Activated naive CD8-positive, alpha-beta T cell treated with anti-CD3 and anti-CD28 coated beads, Interleukin-2, amount 10 ng/mL, durations not matched to agents 7 days and 5 days (primary cell): ENCODE results near the gene SH2D3C. TPM values are rescaled to one million over a fixed set of nuclear protein-coding genes. Genes with fewer than 3 reads are reported as not detected.

ENCODE experiments used
- ATAC-seq: fragments of 150-1000 bp; cut with Tn5 transposase; one replicate; pipeline ENCODE4 v1.10.0; 2021; ENCODE audit warnings: low read depth, moderate library complexity
- POLR2A ChIA-PET: fragments of 350-600 bp; sonication (Branson Sonifier 250); formaldehyde crosslinking; loops from one replicate; lab custom pipeline; 2021; ENCODE audit warnings: antibody characterized with exemption; lab: Charles Lee
- DNase-seq: peaks from one replicate; pipeline ENCODE4 v3.0.0; 2021
- H3K27ac Mint-ChIP-seq: one replicate; pipeline ENCODE4 v1.8.0; 2022; ENCODE audit warnings: mild to moderate bottlenecking, mixed read lengths
- H3K27me3 Mint-ChIP-seq: one replicate; pipeline ENCODE4 v1.8.0; 2022; ENCODE audit warnings: mild to moderate bottlenecking, moderate library complexity, mixed read lengths
- H3K36me3 Mint-ChIP-seq: one replicate; pipeline ENCODE4 v1.8.0; 2021; ENCODE audit warnings: mild to moderate bottlenecking, mixed read lengths
- H3K4me1 Mint-ChIP-seq: one replicate; pipeline ENCODE4 v1.8.0; 2021; ENCODE audit warnings: mixed read lengths
- H3K4me3 Mint-ChIP-seq: one replicate; pipeline ENCODE4 v1.8.0; 2022; ENCODE audit warnings: mild to moderate bottlenecking, moderate library complexity, mixed read lengths
- H3K9me3 Mint-ChIP-seq: one replicate; pipeline ENCODE4 v1.8.0; 2021; ENCODE audit warnings: mixed read lengths
- total RNA-seq, 2 experiments: library from RNA; stranded (reverse); gene quantifications; one replicate each; pipeline ENCODE4 v1.2.3, GENCODE V29; 2021

The SH2D3C gene
- total RNA-seq, 2 experiments from 2014 or later: 64.6 to 67.1 TPM

DNA sequence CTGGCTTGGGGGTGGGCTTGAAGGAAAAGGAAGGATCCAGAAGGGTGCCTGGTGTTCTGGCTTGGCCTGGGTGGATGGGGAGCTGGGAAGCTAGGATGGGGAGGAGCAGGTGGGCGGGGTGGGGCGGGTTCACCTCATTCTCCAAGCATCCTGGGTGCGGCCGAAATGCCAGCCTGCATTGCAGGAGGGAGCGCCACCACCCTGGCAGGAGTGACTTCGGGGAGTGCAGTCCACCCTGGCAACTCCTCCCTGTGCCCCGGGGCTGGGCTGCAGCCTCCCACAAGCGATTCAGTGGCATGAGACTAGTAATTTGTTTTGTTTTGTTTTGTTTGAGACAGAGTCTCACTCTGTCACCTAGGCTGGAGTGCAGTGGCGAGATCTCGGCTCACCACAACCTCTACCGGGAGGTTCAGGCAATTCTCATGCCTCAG is 57.1 kb downstream of the SH2D3C start:
- Mint-ChIP-seq H3K27me3 (no peaks in the 10 kb centered on the region), H3K27ac (peak overlapping the region; percentile 75), H3K36me3 (no peaks in the 10 kb centered on the region), H3K4me1 (peaks cover 22% of the 10 kb centered on the region), H3K9me3 (no peaks in the 10 kb centered on the region), H3K4me3 (peak overlapping the region; percentile 67)
- ATAC-seq: no peak
- POLR2A ChIA-PET: interaction anchor here (1.0 kb wide), 1 partner anchor 11 kb away, joined by 3 read pairs; no protein-coding TSS in a partner anchor
- no peak for DNase-seq

GRCh38 chr9:127720865-127721227 is 57.6 kb downstream of the SH2D3C start:
- Mint-ChIP-seq H3K27me3 (no peaks in the 10 kb centered on the region), H3K4me3 (peak overlapping the region; percentile 67), H3K9me3 (no peaks in the 10 kb centered on the region), H3K36me3 (no peaks in the 10 kb centered on the region), H3K4me1 (peaks cover 26% of the 10 kb centered on the region), H3K27ac (peak overlapping the region; percentile 75)
- POLR2A ChIA-PET: no interaction called here
- no peak for ATAC-seq
- no peak for DNase-seq

DNA sequence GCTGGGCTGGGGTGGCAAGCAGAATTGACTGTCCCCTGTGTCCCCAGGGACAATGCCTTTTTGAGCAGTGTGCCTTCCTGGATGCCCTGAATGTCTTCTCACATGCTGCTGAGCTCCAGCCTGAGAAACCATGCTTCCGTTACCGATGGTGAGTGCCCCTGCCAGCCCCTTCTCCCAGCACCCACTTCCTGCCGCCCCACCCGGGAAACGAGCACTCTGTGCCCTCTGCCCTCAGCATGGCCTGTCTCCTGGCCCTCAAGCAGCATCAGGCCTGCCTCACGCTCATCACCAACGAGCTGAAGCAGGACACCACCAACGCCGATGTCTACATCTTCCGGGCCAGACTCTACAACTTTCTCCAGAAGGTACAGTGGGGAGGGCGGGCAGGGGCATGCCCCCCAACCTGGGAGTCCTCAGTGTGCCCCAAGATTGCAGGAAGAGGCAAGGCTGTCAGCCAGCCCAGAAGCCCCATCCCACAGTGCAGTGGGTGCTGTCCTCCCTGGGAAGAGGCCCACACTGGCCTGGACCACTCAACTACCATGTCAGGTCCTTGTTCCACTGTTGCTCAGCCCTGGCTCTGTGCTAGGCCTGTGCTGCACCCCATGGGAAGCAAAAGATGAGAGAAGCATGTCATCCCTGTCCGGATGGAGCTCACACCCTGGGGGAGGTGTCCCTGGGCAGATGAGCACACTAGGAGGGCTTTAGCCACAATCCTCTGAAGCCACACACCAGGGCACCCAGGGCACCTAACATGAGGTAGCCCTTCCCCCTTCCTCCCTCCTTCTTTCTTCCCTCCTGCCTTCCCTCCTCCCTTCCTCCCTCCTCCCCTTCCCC is 58.2 kb downstream of the SH2D3C start:
- no peak for ATAC-seq
- Mint-ChIP-seq H3K4me3 (peak overlapping the region; percentile 45), H3K36me3 (no peaks in the 10 kb centered on the region), H3K4me1 (peaks cover 27% of the 10 kb centered on the region), H3K9me3 (no peaks in the 10 kb centered on the region), H3K27ac (peak overlapping the region; percentile 88), H3K27me3 (no peaks in the 10 kb centered on the region)
- POLR2A ChIA-PET: interaction anchor here (0.5 to 1.2 kb wide), 2 partner anchors 183 to 351 kb away, joined by 3 to 4 read pairs; no protein-coding TSS in a partner anchor
- DNase-seq: no peak

- H3K27ac Mint-ChIP-seq: no peak overlapping the region
- no peaks in the 10 kb centered on the region for H3K9me3 Mint-ChIP-seq
These were observed 60.7 kb downstream of the SH2D3C start for GRCh38 chr9:127717766-127718165.

DNA sequence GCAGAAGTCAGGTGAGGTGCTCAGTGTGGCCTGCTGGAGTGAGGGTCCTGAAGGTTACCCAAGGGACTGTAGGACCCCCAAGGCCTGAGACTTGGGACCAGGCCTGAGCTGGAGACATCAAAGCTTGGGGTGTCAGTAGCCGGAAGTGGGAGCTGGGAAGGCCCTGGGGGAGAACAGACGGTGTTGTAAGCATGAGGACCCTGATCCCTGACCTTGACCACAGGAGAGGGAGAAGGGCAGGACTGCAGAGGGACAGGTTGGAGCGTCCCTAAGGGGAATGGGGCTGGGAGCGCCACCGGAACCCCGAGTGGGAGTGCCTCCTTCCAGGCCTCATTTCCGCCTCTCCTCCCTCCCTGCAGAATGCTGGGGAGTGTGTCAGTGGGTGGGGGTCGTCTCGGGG is 62.1 kb downstream of the SH2D3C start:
- Mint-ChIP-seq H3K36me3 (no peaks in the 10 kb centered on the region), H3K27me3 (no peaks in the 10 kb centered on the region), H3K4me1 (peaks cover 26% of the 10 kb centered on the region), H3K4me3 (peak overlapping the region; percentile 97), H3K9me3 (no peaks in the 10 kb centered on the region), H3K27ac (no peak overlapping the region)
- ATAC-seq (no peak), DNase-seq (no peak)
- POLR2A ChIA-PET: interaction anchor here (1.0 to 2.4 kb wide), 4 partner anchors 18 to 292 kb away, joined by 3 to 10 read pairs (median 6); partner anchors contain the start of genes LRSAM1, RPL12, TOR2A and ZNF79

More at GRCh38 chr9:127717766-127718165, 60.7 kb downstream of the SH2D3C start:
- DNase-seq: no peak
- no peak for ATAC-seq
- Mint-ChIP-seq H3K4me1 (peaks cover 26% of the 10 kb centered on the region), H3K4me3 (no peak overlapping the region), H3K27me3 (no peaks in the 10 kb centered on the region), H3K36me3 (no peaks in the 10 kb centered on the region)
- POLR2A ChIA-PET: interaction anchor here (0.6 kb wide), 1 partner anchor 425 kb away, joined by 3 read pairs; no protein-coding TSS in a partner anchor

- POLR2A ChIA-PET: interaction anchor here (0.5 to 2.4 kb wide), 12 partner anchors 8 to 571 kb away, joined by 3 to 10 read pairs (median 3); partner anchors contain the start of genes LRSAM1, RPL12, TOR2A and ZNF79
- ATAC-seq: peak; percentile 92
These were observed 62.8 kb downstream of the SH2D3C start, which contains the start of the genes PTRH1 and TTC16 for GRCh38 chr9:127715470-127716337. TSS of gene PTRH1 (minus strand) at chr9:127715663. CDS start at chr9:127715639, 24 bp downstream. TSS of gene TTC16 (plus strand) at chr9:127716079. CDS start at chr9:127716146, 67 bp downstream.

DNA sequence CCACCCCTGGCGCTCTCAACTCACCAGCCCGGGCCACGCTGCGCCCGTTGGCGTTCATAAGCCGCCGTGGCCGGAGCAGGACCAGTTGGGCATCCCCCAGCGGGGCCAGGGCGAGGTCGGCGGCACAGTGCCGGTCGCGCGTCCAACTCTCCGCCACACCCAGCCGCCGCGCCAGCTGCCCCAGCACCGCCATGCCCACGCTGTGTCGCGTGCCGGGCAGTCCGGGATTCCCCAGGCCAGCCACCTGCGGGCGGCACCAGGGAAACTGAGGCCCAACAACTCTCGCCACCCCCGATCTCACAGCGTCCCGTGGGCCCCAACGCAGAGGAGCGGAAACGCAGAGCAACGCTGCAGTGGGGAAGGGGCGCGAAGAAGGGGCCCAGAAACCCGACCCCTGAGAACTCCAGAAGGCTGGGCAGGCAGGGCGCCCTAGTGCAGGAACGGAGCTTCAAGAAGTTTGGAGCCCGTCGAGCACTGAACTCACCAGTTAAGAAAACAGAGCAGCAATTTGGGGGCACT is 63.5 kb downstream of the SH2D3C start:
- Mint-ChIP-seq H3K27ac (peak overlapping the region; percentile 92), H3K9me3 (no peaks in the 10 kb centered on the region), H3K27me3 (peaks cover 1% of the 10 kb centered on the region), H3K4me3 (peak overlapping the region; percentile 97), H3K4me1 (peaks cover 27% of the 10 kb centered on the region), H3K36me3 (no peaks in the 10 kb centered on the region)
- ATAC-seq (peak; percentile 2), DNase-seq (no peak)
- POLR2A ChIA-PET: interaction anchor here (0.5 to 2.4 kb wide), 9 partner anchors 9 to 572 kb away, joined by 3 to 10 read pairs (median 3); partner anchors contain the start of genes LRSAM1, RPL12 and TOR2A

More at GRCh38 chr9:127715470-127716337, 62.8 kb downstream of the SH2D3C start, which contains the start of the genes PTRH1 and TTC16:
- Mint-ChIP-seq H3K4me1 (peaks cover 29% of the 10 kb centered on the region), H3K9me3 (no peaks in the 10 kb centered on the region), H3K27ac (peak within 1 kb of the TSS; percentile 92), H3K27me3 (no peaks in the 10 kb centered on the region), H3K36me3 (no peaks in the 10 kb centered on the region), H3K4me3 (peak within 1 kb of the TSS; percentile 97)
- DNase-seq: peak; percentile 98

DNA sequence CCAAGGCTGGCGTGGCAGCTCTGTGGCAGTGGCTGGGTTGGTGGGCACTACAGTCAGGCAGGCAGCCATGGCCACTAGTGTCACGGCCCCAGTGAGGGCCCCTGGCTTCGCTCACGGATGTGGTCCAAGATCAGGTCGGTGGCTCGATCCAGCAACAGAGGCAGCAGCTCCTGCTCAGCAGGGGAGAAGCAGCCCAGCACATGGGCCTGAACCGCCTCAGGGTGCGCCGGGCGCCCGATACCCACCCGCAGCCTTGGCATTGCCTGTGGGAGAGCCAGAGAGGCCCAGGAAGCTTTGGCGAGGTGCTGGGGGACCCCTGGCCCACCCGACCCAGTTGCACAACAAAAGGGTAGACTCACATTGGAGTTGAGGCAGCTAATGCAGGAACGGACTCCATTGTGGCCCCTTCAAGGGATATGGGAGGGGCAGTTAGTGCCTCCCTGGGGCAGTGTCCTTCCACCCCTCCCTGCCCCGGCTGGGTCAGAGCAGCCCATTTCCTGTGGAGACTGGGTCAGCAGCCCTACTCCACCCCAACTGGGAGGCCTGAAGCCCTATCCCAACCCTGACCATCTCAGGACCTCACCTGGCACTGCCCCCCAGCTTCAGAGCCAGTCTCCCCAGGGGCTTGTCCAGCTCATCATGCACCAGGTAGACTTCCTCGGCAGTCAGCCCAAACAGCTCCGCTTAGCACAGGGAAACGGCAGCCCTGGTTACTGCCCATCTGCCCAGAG is 64.3 kb downstream of the SH2D3C start:
- ATAC-seq (no peak), DNase-seq (no peak)
- Mint-ChIP-seq H3K27ac (peak overlapping the region; percentile 38), H3K27me3 (peaks cover 2% of the 10 kb centered on the region), H3K4me3 (peak overlapping the region; percentile 68), H3K36me3 (no peaks in the 10 kb centered on the region), H3K9me3 (no peaks in the 10 kb centered on the region), H3K4me1 (peaks cover 19% of the 10 kb centered on the region)
- POLR2A ChIA-PET: interaction anchor here (2.4 kb wide), 1 partner anchor 21 kb away, joined by 10 read pairs; the partner anchor contains the start of gene TOR2A

DNA sequence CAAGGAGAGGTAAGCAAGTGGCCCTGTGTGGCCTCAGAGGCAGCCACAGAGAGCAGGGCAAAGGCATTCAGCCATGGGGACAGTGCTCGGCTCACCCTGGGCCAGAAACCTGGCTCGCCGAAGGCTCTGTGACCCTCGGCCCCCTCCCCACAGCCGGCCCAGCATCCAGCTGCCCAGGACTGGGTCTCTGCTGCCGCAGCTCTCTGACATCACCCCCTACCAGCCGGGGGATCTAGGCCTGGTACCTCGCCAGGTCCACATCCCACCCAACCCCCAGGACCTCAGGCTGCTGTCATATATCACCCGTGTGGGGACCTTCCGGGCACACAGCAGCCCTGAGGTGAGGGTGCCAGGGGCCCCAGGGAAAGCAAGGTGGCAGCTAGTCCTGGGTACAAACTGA is 65.6 kb downstream of the SH2D3C start:
- DNase-seq: no peak
- POLR2A ChIA-PET: no interaction called here
- H3K9me3 Mint-ChIP-seq: peaks cover 3% of the 10 kb centered on the region
- no peak overlapping the region for H3K4me3 Mint-ChIP-seq
- H3K36me3 Mint-ChIP-seq: no peaks in the 10 kb centered on the region
- H3K4me1 Mint-ChIP-seq: peaks cover 19% of the 10 kb centered on the region
- peaks cover 2% of the 10 kb centered on the region for H3K27me3 Mint-ChIP-seq
- no peak overlapping the region for H3K27ac Mint-ChIP-seq
- no peak for ATAC-seq

DNA sequence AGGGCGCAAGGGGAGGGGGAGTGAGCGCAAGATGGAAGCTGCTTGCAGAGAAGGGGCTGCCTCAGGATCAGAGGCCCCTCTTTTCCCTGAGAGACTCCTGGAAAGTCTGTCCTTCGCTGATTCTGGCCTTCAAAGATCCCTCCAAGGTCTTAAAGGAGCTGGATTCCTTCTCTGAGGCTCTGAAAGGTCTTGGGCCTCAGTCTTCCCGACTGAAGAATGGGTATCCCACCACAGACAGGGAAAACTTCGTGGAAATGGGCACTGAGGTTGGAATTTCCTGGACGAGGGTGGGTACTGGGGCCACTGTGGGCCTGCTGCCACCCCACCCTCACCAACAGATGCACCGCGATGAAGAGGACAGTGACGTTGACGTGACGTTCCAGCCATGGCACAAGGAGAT is 66.1 kb downstream of the SH2D3C start:
- Mint-ChIP-seq H3K4me1 (peaks cover 22% of the 10 kb centered on the region), H3K9me3 (peaks cover 3% of the 10 kb centered on the region), H3K27me3 (peaks cover 2% of the 10 kb centered on the region), H3K36me3 (no peaks in the 10 kb centered on the region), H3K27ac (no peak overlapping the region), H3K4me3 (no peak overlapping the region)
- ATAC-seq: no peak
- no peak for DNase-seq
- POLR2A ChIA-PET: interaction anchor here (1.3 kb wide), 1 partner anchor 22 kb away, joined by 6 read pairs; the partner anchor contains the start of gene TOR2A

- Mint-ChIP-seq H3K4me3 (no peak overlapping the region), H3K4me1 (peaks cover 23% of the 10 kb centered on the region), H3K36me3 (no peaks in the 10 kb centered on the region), H3K27ac (no peak overlapping the region), H3K27me3 (peaks cover 2% of the 10 kb centered on the region), H3K9me3 (peaks cover 3% of the 10 kb centered on the region)
- POLR2A ChIA-PET: interaction anchor here (0.5 to 1.3 kb wide), 3 partner anchors 23 to 128 kb away, joined by 3 to 6 read pairs (median 4); partner anchors contain the start of gene TOR2A
- ATAC-seq: no peak
- no peak for DNase-seq
These were observed 66.6 kb downstream of the SH2D3C start for GRCh38 chr9:127711831-127712274.
